ENCODE data around the gene TRMT2B. TPM values are rescaled to one million over a fixed set of nuclear protein-coding genes. Genes with fewer than 3 reads are reported as not detected.
"Not testable (repeated sequence)": the region's sequence is repeated elsewhere in the genome, so short reads cannot be mapped to it uniquely, and the experiment has no call there.

The TRMT2B gene
- total RNA-seq, 1 experiment from 2014 or later, result 10.9 TPM

GRCh38 chrX:101071582-101071981 is 19.7 kb upstream of the TRMT2B start:
- Mint-ChIP-seq H3K4me1 (ENCODE audit: insufficient read depth, unreplicated experiment) (no peaks in the 10 kb centered on the region), H3K27me3 (ENCODE audit: insufficient read depth, unreplicated experiment) (peaks cover 14% of the 10 kb centered on the region), H3K9me3 (ENCODE audit: unreplicated experiment) (no peaks in the 10 kb centered on the region), H3K27ac (ENCODE audit: low read depth, unreplicated experiment) (no peak overlapping the region), H3K4me3 (ENCODE audit: unreplicated experiment) (no peak overlapping the region), H3K36me3 (ENCODE audit: insufficient read depth, unreplicated experiment) (no peaks in the 10 kb centered on the region)
- DNase-seq (ENCODE audit: unreplicated experiment), result no peak
- no peak for TF ChIP-seq CTCF (IDR thresholded peaks at IDR 0.05; ENCODE audit: unreplicated experiment)
- no TSS peak for BruUV-seq (replicated peaks)
- CTCF ChIA-PET, result no interaction called here
- POLR2A ChIA-PET, result no interaction called here
- intact Hi-C loops (cut with micrococcal nuclease), result no loop called here

GRCh38 chrX:101062176-101062575 is 10.3 kb upstream of the TRMT2B start:
- BruUV-seq (replicated peaks), result no TSS peak
- Mint-ChIP-seq H3K36me3 (ENCODE audit: insufficient read depth, unreplicated experiment) (no peaks in the 10 kb centered on the region), H3K4me3 (ENCODE audit: unreplicated experiment) (no peak overlapping the region), H3K27ac (ENCODE audit: low read depth, unreplicated experiment) (no peak overlapping the region), H3K9me3 (ENCODE audit: unreplicated experiment) (no peaks in the 10 kb centered on the region), H3K27me3 (ENCODE audit: insufficient read depth, unreplicated experiment) (peaks cover 40% of the 10 kb centered on the region), H3K4me1 (ENCODE audit: insufficient read depth, unreplicated experiment) (peaks cover under 1% of the 10 kb centered on the region)
- intact Hi-C loops (cut with micrococcal nuclease), result no loop called here
- ChIA-PET POLR2A (no interaction called here), CTCF (interaction anchor here (0.6 to 0.7 kb wide), 2 partner anchors 8 to 84 kb away, joined by 3 to 5 read pairs; no protein-coding TSS in a partner anchor)
- no peak for TF ChIP-seq CTCF (IDR thresholded peaks at IDR 0.05; ENCODE audit: unreplicated experiment)
- DNase-seq (ENCODE audit: unreplicated experiment), result no peak

- intact Hi-C loops (cut with micrococcal nuclease), result no loop called here
- CTCF ChIA-PET, result no interaction called here
- Mint-ChIP-seq H3K36me3 (ENCODE audit: insufficient read depth, unreplicated experiment) (no peaks in the 10 kb centered on the region), H3K9me3 (ENCODE audit: unreplicated experiment) (no peaks in the 10 kb centered on the region), H3K27me3 (ENCODE audit: insufficient read depth, unreplicated experiment) (peaks cover 9% of the 10 kb centered on the region), H3K4me1 (ENCODE audit: insufficient read depth, unreplicated experiment) (peaks cover 6% of the 10 kb centered on the region), H3K27ac (ENCODE audit: low read depth, unreplicated experiment) (no peak overlapping the region), H3K4me3 (ENCODE audit: unreplicated experiment) (no peak overlapping the region)
- no peak for TF ChIP-seq CTCF (IDR thresholded peaks at IDR 0.05; ENCODE audit: unreplicated experiment)
- POLR2A ChIA-PET, result no interaction called here
- DNase-seq (ENCODE audit: unreplicated experiment), result peak; percentile 13
- BruUV-seq (replicated peaks), result no TSS peak
Measured at GRCh38 chrX:101057093-101057714, 5.3 kb upstream of the TRMT2B start.

- intact Hi-C loops (cut with micrococcal nuclease); BruUV-seq (replicated peaks); H3K9me3 Mint-ChIP-seq (ENCODE audit: unreplicated experiment); POLR2A ChIA-PET; DNase-seq (ENCODE audit: unreplicated experiment); H3K36me3 Mint-ChIP-seq (ENCODE audit: insufficient read depth, unreplicated experiment); H3K27ac Mint-ChIP-seq (ENCODE audit: low read depth, unreplicated experiment); H3K4me1 Mint-ChIP-seq (ENCODE audit: insufficient read depth, unreplicated experiment); H3K27me3 Mint-ChIP-seq (ENCODE audit: insufficient read depth, unreplicated experiment); H3K4me3 Mint-ChIP-seq (ENCODE audit: unreplicated experiment); CTCF ChIA-PET: not testable (repeated sequence)
Measured at GRCh38 chrX:101056551-101056950, 4.6 kb upstream of the TRMT2B start.

- BruUV-seq (replicated peaks), result no TSS peak
- intact Hi-C loops (cut with micrococcal nuclease), result loop anchor here (5.0 kb wide), 1 partner anchor 154 kb away; no protein-coding TSS in a partner anchor
Measured at GRCh38 chrX:101051153-101051548, 760 bp downstream of the TRMT2B start.

More at GRCh38 chrX:101051153-101051548, 760 bp downstream of the TRMT2B start:
- Mint-ChIP-seq H3K9me3 (ENCODE audit: unreplicated experiment) (no peaks in the 10 kb centered on the region), H3K27ac (ENCODE audit: low read depth, unreplicated experiment) (peak overlapping the region; percentile 90), H3K4me1 (ENCODE audit: insufficient read depth, unreplicated experiment) (no peaks in the 10 kb centered on the region), H3K36me3 (ENCODE audit: insufficient read depth, unreplicated experiment) (peaks cover 10% of the 10 kb centered on the region), H3K4me3 (ENCODE audit: unreplicated experiment) (peak overlapping the region; percentile 82), H3K27me3 (ENCODE audit: insufficient read depth, unreplicated experiment) (no peaks in the 10 kb centered on the region)
- ChIA-PET POLR2A (no interaction called here), CTCF (interaction anchor here (0.6 kb wide), 1 partner anchor 604 kb away, joined by 3 read pairs; no protein-coding TSS in a partner anchor)
- DNase-seq (ENCODE audit: unreplicated experiment), result no peak
- no peak for TF ChIP-seq CTCF (IDR thresholded peaks at IDR 0.05; ENCODE audit: unreplicated experiment)
